SK-N-SH (cell line): ENCODE measurements around the gene ADAMTS2. TPM values are rescaled to one million over a fixed set of nuclear protein-coding genes. Genes with fewer than 3 reads are reported as not detected.

Experiments used
- CTCF ChIA-PET: fragments of 300-600, 350-600 bp; formaldehyde crosslinking; extraction: SDS; loops from one replicate; lab custom pipeline; 2021; lab: Yijun Ruan, JAX
- POLR2A ChIA-PET: fragments of 350-600 bp; sonication (Branson Sonifier 250); formaldehyde crosslinking; extraction: SDS; loops from one replicate; lab custom pipeline; 2020; ENCODE audit warnings: antibody characterized with exemption, inconsistent platforms; lab: Yijun Ruan, JAX
- DNase-seq: peaks from one replicate; pipeline ENCODE4 v3.0.0; 2012
- H2AFZ ChIP-seq: fragments of 200-600 bp; sonication (generic); 2 replicates; pipeline ENCODE4 v1.8.1; 2016; ENCODE audit warnings: antibody characterized with exemption, mild to moderate bottlenecking, low read depth
- H3F3A ChIP-seq: fragments of 200-600 bp; sonication (generic); replicated peaks from 2 replicates; pipeline ENCODE3; 2016; ENCODE audit warnings: antibody characterized with exemption, mild to moderate bottlenecking; ENCODE audit not compliant: insufficient read depth
- H3K27ac ChIP-seq, 2 experiments: fragments of 200-500 bp in 1 of 2; fragments of 200-600 bp in 1 of 2; sonication (Bioruptor generic) in 1 of 2; sonication (generic), shearing (Covaris generic) in 1 of 2; 2 replicates each; pipeline versions ENCODE4 v1.5.1 to v1.6.1; 2014 to 2016; ENCODE audit warnings: low read depth in 2 of 2, inconsistent platforms in 1 of 2, low read length in 1 of 2, mild to moderate bottlenecking in 1 of 2, mixed read lengths in 1 of 2
- H3K27me3 ChIP-seq: fragments of 200-600 bp; sonication (generic), shearing (Covaris generic); 2 replicates; pipeline ENCODE4 v1.6.1; 2016; ENCODE audit warnings: mixed run types; ENCODE audit not compliant: insufficient read depth
- H3K36me3 ChIP-seq, 2 experiments: fragments of 200-500 bp in 1 of 2; fragments of 200-600 bp in 1 of 2; sonication (Bioruptor generic) in 1 of 2; sonication (generic) in 1 of 2; replicated peaks in 1 of 2; 2 replicates each; pipeline versions ENCODE3 to v1.5.1; 2014 to 2016; ENCODE audit warnings: low read length in 1 of 2, mild to moderate bottlenecking in 1 of 2; ENCODE audit not compliant: insufficient read depth in 2 of 2, control insufficient read depth in 1 of 2
- H3K4me1 ChIP-seq, 2 experiments: fragments of 200-500 bp in 1 of 2; fragments of 200-600 bp in 1 of 2; sonication (Bioruptor generic) in 1 of 2; sonication (generic), shearing (Covaris generic) in 1 of 2; 2 replicates each; pipeline versions ENCODE4 v1.5.1 to v1.6.1; 2014 to 2016; ENCODE audit warnings: low read depth in 1 of 2, low read length in 1 of 2, mixed run types in 1 of 2; ENCODE audit not compliant: insufficient read depth in 2 of 2, control insufficient read depth in 1 of 2
- H3K4me2 ChIP-seq: fragments of 200-600 bp; sonication (generic), shearing (Covaris generic); 2 replicates; pipeline ENCODE4 v1.6.1; 2017; ENCODE audit warnings: mixed run types
- H3K4me3 ChIP-seq, 2 experiments: fragments of 200-500 bp in 1 of 2; fragments of 200-600 bp in 1 of 2; sonication (Bioruptor generic) in 1 of 2; sonication (generic), shearing (Covaris generic) in 1 of 2; 2 replicates each; pipeline versions ENCODE4 v1.5.1 to v1.8.1; 2014 to 2016; ENCODE audit warnings: low read depth in 2 of 2, inconsistent platforms in 1 of 2, low read length in 1 of 2, mild to moderate bottlenecking in 1 of 2, mixed read lengths in 1 of 2, moderate library complexity in 1 of 2
- H3K79me2 ChIP-seq: fragments of 200-600 bp; sonication (generic); 2 replicates; pipeline ENCODE4 v1.8.1; 2017; ENCODE audit warnings: mild to moderate bottlenecking; ENCODE audit not compliant: insufficient read depth
- H3K9ac ChIP-seq: fragments of 200-600 bp; sonication (generic); 2 replicates; pipeline ENCODE4 v1.6.1; 2017; ENCODE audit warnings: mixed run types
- H3K9me2 ChIP-seq: fragments of 200-600 bp; sonication (generic); 2 replicates; pipeline ENCODE4 v1.6.1; 2017; ENCODE audit warnings: mixed run types
- H3K9me3 ChIP-seq: fragments of 200-600 bp; sonication (generic); 2 replicates; pipeline ENCODE4 v1.6.1; 2017; ENCODE audit warnings: mixed run types, mild to moderate bottlenecking, moderate library complexity
- H4K20me1 ChIP-seq: fragments of 200-600 bp; sonication (generic); 2 replicates; pipeline ENCODE4 v1.6.1; 2017; ENCODE audit warnings: mild to moderate bottlenecking, mixed run types; ENCODE audit not compliant: insufficient read depth
- ELF1 ChIP-seq: IDR thresholded peaks from 2 replicates; pipeline ENCODE4 v1.4.0; 2012
- EZH2phosphoT487 ChIP-seq: fragments of 200-600 bp; sonication (generic); IDR thresholded peaks from 2 replicates; pipeline ENCODE4 v1.6.1; 2017; ENCODE audit warnings: low read depth, mixed run types, mild to moderate bottlenecking, antibody characterized with exemption, moderate library complexity, borderline replicate concordance
- GABPA ChIP-seq: IDR thresholded peaks from 2 replicates; pipeline ENCODE4 v1.4.0; 2012; ENCODE audit warnings: low read depth, mild to moderate bottlenecking
- GATA2 ChIP-seq: sonication (generic); formaldehyde crosslinking; IDR thresholded peaks from 2 replicates; pipeline ENCODE4 v1.5.0; 2020; ENCODE audit warnings: mild to moderate bottlenecking, missing genetic modification reagents
- JUND ChIP-seq: IDR thresholded peaks from 2 replicates; pipeline ENCODE4 v1.4.0; 2012
- RAD21 ChIP-seq: IDR thresholded peaks from 2 replicates; pipeline ENCODE4 v1.6.1; 2012; ENCODE audit warnings: mild to moderate bottlenecking, low read length
- SMC3 ChIP-seq: IDR thresholded peaks from 2 replicates; pipeline ENCODE4 v1.6.1; 2012; ENCODE audit warnings: low read depth, low read length, improper control_type of control experiment
- WGBS: methylation state at CpG from one replicate; pipeline ENCODE4 v1.1.6; 2017; ENCODE audit warnings: low lambda C conversion rate; 5-methylcytosine and 5-hydroxymethylcytosine counted together
- polyA plus RNA-seq, 3 experiments: library from polyadenylated mRNA; depleted of rRNA; stranded (reverse); fragments of >200 nt; gene quantifications; 2 replicates each; pipeline ENCODE4 v1.2.3, GENCODE V29; 2012
- TF ChIP-seq, protein P1 (sequence below): IDR thresholded peaks from 2 replicates; pipeline ENCODE4 v1.4.0; 2012; ENCODE audit warnings: low read depth, borderline replicate concordance
- TF ChIP-seq, protein P2 (sequence below): fragments of 150-350 bp; IDR thresholded peaks from 2 replicates; pipeline ENCODE4 v1.6.1; 2016; ENCODE audit warnings: mild to moderate bottlenecking, low read depth, low read length

Gene ADAMTS2
- polyA plus RNA-seq, 1 of the 3 experiments (the other 2 are of a cell fraction): 0.12 TPM

DNA sequence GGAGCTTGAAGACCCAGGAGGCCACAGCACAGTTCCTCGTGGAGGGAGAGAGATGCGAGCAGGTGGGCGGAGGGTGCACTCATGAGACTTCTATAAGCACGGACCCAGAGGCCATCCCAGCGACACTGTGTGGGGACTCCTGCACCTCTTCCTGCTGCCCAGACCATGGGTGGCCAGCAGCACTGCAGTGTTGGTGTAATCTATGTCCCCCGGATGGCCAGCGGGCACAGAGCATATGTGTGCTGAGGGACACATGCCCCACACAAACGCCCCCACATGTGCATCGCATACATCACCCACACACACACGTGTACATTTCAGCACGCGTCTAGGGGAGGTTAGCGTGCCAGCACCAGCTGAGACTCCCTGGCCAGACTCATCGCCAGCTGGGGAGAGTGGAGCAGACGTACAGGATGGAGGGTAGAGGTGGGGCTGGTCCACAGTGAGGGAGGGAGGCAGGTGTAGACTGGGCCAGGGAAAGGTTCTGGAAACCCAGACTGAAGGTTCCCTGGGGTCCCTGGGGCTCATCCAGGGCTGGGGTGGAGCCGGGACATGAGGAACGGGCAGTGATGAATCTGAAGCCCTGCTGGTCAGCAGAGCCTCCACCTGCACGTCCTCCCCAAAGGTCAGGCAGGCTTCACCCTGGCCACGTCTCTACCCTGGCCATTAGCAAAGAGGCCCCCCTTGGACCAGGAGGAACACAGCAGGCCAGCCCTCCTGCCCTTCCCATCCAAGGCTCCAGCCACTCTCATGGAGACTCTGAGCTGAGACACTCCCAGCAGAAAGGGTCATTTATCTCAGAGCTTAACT is 27.6 kb downstream of the ADAMTS2 start:
- 54% methylated on average over 8 of the region's 19 CpGs for WGBS
- ChIA-PET CTCF (interaction anchor here (0.8 to 2.7 kb wide), 6 partner anchors 23 to 150 kb away, joined by 3 to 9 read pairs (median 4); no protein-coding TSS in a partner anchor), POLR2A (interaction anchor here (1.1 kb wide), 1 partner anchor 242 kb away, joined by 4 read pairs; no protein-coding TSS in a partner anchor)
- H3K9me3 ChIP-seq: no peaks in the 10 kb centered on the region
- no peaks in the 10 kb centered on the region for H3K9me2 ChIP-seq
- no peaks in the 10 kb centered on the region for H3F3A ChIP-seq
- no peaks in the 10 kb centered on the region for H4K20me1 ChIP-seq
- no peak for DNase-seq
- no peak overlapping the region for H3K4me2 ChIP-seq
- no peaks in the 10 kb centered on the region for H3K27me3 ChIP-seq
- H3K36me3 ChIP-seq: no peaks in the 10 kb centered on the region
- H3K79me2 ChIP-seq: no peaks in the 10 kb centered on the region
- TF ChIP-seq JUND: no peak
- no peak overlapping the region for H3K9ac ChIP-seq
- H3K4me3 ChIP-seq: no peak overlapping the region
- no peak overlapping the region for H2AFZ ChIP-seq
- H3K27ac ChIP-seq: peak overlapping the region in 1 of 2 experiments; percentile 53; a peak in 1 of 4 replicates
- H3K4me1 ChIP-seq: peaks cover 0 to 77% of the 10 kb centered on the region in 2 experiments; a peak in 1 of 4 replicates

DNA sequence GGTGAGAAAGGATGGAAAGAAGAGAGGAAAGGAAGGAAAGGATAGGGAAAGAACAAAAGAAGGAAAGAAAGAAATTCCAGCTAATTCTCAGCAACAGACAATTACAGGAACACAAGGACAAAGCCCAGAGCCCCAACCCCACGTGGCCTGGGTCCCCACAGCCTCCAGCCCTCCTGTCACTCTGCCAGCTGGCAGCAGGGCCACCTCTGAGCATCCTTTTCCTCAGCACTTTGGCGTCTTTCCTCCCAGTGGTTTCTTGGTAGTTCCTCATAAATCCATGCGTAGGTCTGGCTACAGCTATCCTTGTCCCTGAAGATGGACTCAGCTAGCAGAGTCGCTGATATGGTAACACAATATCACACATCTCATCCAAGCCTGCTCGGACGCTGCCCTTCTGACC is 28.3 kb downstream of the ADAMTS2 start:
- no peak overlapping the region for H3K4me3 ChIP-seq
- CTCF ChIA-PET: interaction anchor here (2.4 to 3.4 kb wide), 3 partner anchors 27 to 149 kb away, joined by 7 to 13 read pairs (median 9); no protein-coding TSS in a partner anchor
- peaks cover 0 to 73% of the 10 kb centered on the region in 2 experiments; a peak in 1 of 4 replicates for H3K4me1 ChIP-seq
- H4K20me1 ChIP-seq: no peaks in the 10 kb centered on the region
- POLR2A ChIA-PET: no interaction called here
- peak overlapping the region in 1 of 2 experiments; percentile 53; a peak in 1 of 4 replicates for H3K27ac ChIP-seq
- H2AFZ ChIP-seq: no peak overlapping the region
- no peak for DNase-seq
- TF ChIP-seq JUND (no peak), SMC3 (no peak), RAD21 (no peak), EZH2phosphoT487 (no peak), ELF1 (no peak), GATA2 (no peak), GABPA (no peak)
- TF ChIP-seq, protein P1, sequence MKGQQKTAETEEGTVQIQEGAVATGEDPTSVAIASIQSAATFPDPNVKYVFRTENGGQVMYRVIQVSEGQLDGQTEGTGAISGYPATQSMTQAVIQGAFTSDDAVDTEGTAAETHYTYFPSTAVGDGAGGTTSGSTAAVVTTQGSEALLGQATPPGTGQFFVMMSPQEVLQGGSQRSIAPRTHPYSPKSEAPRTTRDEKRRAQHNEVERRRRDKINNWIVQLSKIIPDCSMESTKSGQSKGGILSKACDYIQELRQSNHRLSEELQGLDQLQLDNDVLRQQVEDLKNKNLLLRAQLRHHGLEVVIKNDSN: no peak
- TF ChIP-seq, protein P2, sequence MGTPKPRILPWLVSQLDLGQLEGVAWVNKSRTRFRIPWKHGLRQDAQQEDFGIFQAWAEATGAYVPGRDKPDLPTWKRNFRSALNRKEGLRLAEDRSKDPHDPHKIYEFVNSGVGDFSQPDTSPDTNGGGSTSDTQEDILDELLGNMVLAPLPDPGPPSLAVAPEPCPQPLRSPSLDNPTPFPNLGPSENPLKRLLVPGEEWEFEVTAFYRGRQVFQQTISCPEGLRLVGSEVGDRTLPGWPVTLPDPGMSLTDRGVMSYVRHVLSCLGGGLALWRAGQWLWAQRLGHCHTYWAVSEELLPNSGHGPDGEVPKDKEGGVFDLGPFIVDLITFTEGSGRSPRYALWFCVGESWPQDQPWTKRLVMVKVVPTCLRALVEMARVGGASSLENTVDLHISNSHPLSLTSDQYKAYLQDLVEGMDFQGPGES: no peak
- H3K9me3 ChIP-seq: no peaks in the 10 kb centered on the region
- 21% methylated on average over 6 of the region's 6 CpGs for WGBS
- H3K79me2 ChIP-seq: no peaks in the 10 kb centered on the region
- no peaks in the 10 kb centered on the region for H3K27me3 ChIP-seq
- no peak overlapping the region for H3K4me2 ChIP-seq
- H3K36me3 ChIP-seq: no peaks in the 10 kb centered on the region
- H3F3A ChIP-seq: no peaks in the 10 kb centered on the region
- H3K9ac ChIP-seq: no peak overlapping the region
- H3K9me2 ChIP-seq: no peaks in the 10 kb centered on the region
